ENCODE measurements around the gene SEPTIN10.

SEPTIN10 gene

DNA sequence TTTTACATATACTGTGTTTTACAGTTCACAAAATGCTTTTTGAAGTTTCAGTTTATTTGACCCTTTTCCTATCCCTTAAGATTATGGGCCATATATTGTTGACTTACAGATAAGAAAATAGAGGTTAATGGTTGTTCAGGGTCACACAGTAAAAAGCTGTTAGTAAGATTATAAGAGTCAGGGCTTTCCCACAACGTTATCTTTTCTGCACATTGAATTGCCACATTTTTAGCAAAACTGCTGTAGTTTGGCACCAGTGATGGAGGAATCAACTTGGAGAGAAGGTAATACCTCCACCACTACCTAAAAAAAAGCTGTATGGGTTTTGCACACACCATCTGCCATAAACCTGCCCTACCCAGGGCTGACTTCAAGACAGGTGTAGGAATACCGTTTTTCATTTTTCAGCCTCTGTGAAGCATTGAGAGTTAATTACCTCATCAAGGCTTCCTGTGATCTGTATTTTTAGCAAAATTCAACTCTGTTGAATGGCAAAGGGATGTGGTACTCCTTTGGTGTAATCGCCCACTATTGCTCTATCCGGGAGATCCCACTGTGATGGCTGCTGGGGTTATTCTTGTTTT lies 5.4 kb upstream of the SEPTIN10 start:
- Histone ChIP-seq H3K4me3 (ENCODE audit: low read depth in 1 of 5, low read length in 5 of 5) (no peak overlapping the region), H3K27ac (ENCODE audit: low read depth, low read length) (no peak overlapping the region), H3K9me3 (ENCODE audit: control insufficient read depth in 5 of 5, low read length in 5 of 5) (no peaks in the 10 kb centered on the region), H3K4me1 (ENCODE audit: control insufficient read depth in 5 of 5, insufficient read depth in 5 of 5, low read length in 5 of 5) (peaks cover 0 to 21% (median 18%) of the 10 kb centered on the region in 5 donors), H3K9ac (ENCODE audit: low read length in 5 of 5) (no peak overlapping the region), H3K27me3 (ENCODE audit: control insufficient read depth in 5 of 5, insufficient read depth in 4 of 5, low read length in 5 of 5) (no peaks in the 10 kb centered on the region), H3K36me3 (ENCODE audit: control insufficient read depth in 5 of 5, insufficient read depth in 5 of 5, low read length in 5 of 5) (no peaks in the 10 kb centered on the region)

GRCh38 chr2:109616184-109616583 lies 2.4 kb upstream of the SEPTIN10 start:
- peaks cover 0 to 37% (median 35%) of the 10 kb centered on the region in 5 donors for H3K4me1 ChIP-seq (ENCODE audit: control insufficient read depth in 5 of 5, insufficient read depth in 5 of 5, low read length in 5 of 5)
- no peak overlapping the region for H3K9ac ChIP-seq (ENCODE audit: low read length in 5 of 5)
- no peaks in the 10 kb centered on the region for H3K36me3 ChIP-seq (ENCODE audit: control insufficient read depth in 5 of 5, insufficient read depth in 5 of 5, low read length in 5 of 5)
- H3K9me3 ChIP-seq (ENCODE audit: control insufficient read depth in 5 of 5, low read length in 5 of 5) = no peaks in the 10 kb centered on the region
- no peaks in the 10 kb centered on the region for H3K27me3 ChIP-seq (ENCODE audit: control insufficient read depth in 5 of 5, insufficient read depth in 4 of 5, low read length in 5 of 5)
- H3K27ac ChIP-seq (ENCODE audit: low read depth, low read length) = no peak overlapping the region
- H3K4me3 ChIP-seq (ENCODE audit: low read depth in 1 of 5, low read length in 5 of 5) = peak overlapping the region in 4 of 5 donors; percentile 13 to 87 (median 64)

- peak overlapping the region in 1 of 5 donors; percentile 77 for H3K9ac ChIP-seq (ENCODE audit: low read length in 5 of 5)
- no peaks in the 10 kb centered on the region for H3K9me3 ChIP-seq (ENCODE audit: control insufficient read depth in 5 of 5, low read length in 5 of 5)
- no peaks in the 10 kb centered on the region for H3K36me3 ChIP-seq (ENCODE audit: control insufficient read depth in 5 of 5, insufficient read depth in 5 of 5, low read length in 5 of 5)
- peak overlapping the region; percentile 53 to 87 (median 75) for H3K4me3 ChIP-seq (ENCODE audit: low read depth in 1 of 5, low read length in 5 of 5)
- H3K27me3 ChIP-seq (ENCODE audit: control insufficient read depth in 5 of 5, insufficient read depth in 4 of 5, low read length in 5 of 5) = no peaks in the 10 kb centered on the region
- peaks cover 0 to 37% (median 35%) of the 10 kb centered on the region in 5 donors for H3K4me1 ChIP-seq (ENCODE audit: control insufficient read depth in 5 of 5, insufficient read depth in 5 of 5, low read length in 5 of 5)
- H3K27ac ChIP-seq (ENCODE audit: low read depth, low read length) = no peak overlapping the region
These were observed 1.9 kb upstream of the SEPTIN10 start for GRCh38 chr2:109615637-109616144.

- Histone ChIP-seq H3K27me3 (ENCODE audit: control insufficient read depth in 5 of 5, insufficient read depth in 4 of 5, low read length in 5 of 5) (no peaks in the 10 kb centered on the region), H3K4me1 (ENCODE audit: control insufficient read depth in 5 of 5, insufficient read depth in 5 of 5, low read length in 5 of 5) (peaks cover 0 to 37% (median 35%) of the 10 kb centered on the region in 5 donors)
These were observed 1.2 kb upstream of the SEPTIN10 start for GRCh38 chr2:109614715-109615636.

DNA sequence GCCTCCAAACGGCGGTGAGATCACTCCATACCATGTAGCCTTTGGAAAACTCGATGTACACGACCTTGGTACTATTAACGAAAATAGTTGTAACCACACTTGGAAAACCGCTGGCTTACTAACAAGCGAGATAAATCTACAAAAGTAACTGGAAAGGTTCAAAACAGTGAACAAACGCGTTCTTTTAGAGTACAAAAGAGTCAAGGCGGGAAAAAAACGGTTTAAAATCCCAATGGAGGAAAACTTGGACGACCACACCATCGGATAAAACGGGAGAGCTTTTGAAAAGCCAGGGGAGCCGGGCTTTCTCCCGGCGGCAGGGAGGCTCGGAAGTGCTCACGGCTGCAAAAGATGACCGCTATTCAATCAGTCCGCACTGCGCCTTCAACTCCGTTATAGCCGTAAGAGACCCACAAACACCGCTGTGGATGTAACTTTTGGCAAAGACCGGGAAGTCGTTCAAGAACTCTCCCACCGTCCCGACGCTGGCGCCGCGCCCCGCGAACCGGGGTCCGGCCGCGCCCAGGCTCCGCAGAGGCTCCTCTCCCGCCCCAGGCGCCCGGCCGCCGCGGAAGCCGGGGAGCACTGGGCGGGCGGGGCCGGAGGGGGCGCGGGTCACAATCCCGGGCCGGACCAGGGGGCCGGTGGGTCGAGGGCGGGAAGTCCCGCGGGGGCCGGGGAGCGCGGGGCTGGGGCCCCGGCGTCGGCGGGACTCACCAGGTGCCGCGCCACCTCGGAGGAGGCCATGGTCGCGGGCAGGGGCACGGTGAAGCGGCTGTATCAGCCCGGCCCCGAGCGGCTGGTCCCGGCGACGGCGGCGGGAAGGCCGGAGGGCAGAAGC lies 465 bp downstream of the SEPTIN10 start:
- peaks cover 0 to 42% (median 40%) of the 10 kb centered on the region in 5 donors for H3K4me1 ChIP-seq (ENCODE audit: control insufficient read depth in 5 of 5, insufficient read depth in 5 of 5, low read length in 5 of 5)
- H3K9ac ChIP-seq (ENCODE audit: low read length in 5 of 5) = peak overlapping the region; percentile 32 to 94 (median 90)
- H3K9me3 ChIP-seq (ENCODE audit: control insufficient read depth in 5 of 5, low read length in 5 of 5) = no peaks in the 10 kb centered on the region
- peak overlapping the region; percentile 75 to 89 (median 85) for H3K4me3 ChIP-seq (ENCODE audit: low read depth in 1 of 5, low read length in 5 of 5)
- no peaks in the 10 kb centered on the region for H3K27me3 ChIP-seq (ENCODE audit: control insufficient read depth in 5 of 5, insufficient read depth in 4 of 5, low read length in 5 of 5)
- no peaks in the 10 kb centered on the region for H3K36me3 ChIP-seq (ENCODE audit: control insufficient read depth in 5 of 5, insufficient read depth in 5 of 5, low read length in 5 of 5)
- H3K27ac ChIP-seq (ENCODE audit: low read depth, low read length) = peak overlapping the region; percentile 84

More at GRCh38 chr2:109614715-109615636, 1.2 kb upstream of the SEPTIN10 start:
- H3K36me3 ChIP-seq (ENCODE audit: control insufficient read depth in 5 of 5, insufficient read depth in 5 of 5, low read length in 5 of 5) = no peaks in the 10 kb centered on the region
- peak overlapping the region; percentile 84 for H3K27ac ChIP-seq (ENCODE audit: low read depth, low read length)
- peak overlapping the region in 4 of 5 donors; percentile 37 to 78 (median 76) for H3K9ac ChIP-seq (ENCODE audit: low read length in 5 of 5)
- H3K4me3 ChIP-seq (ENCODE audit: low read depth in 1 of 5, low read length in 5 of 5) = peak overlapping the region in 4 of 5 donors; percentile 64 to 87 (median 80)
- no peaks in the 10 kb centered on the region for H3K9me3 ChIP-seq (ENCODE audit: control insufficient read depth in 5 of 5, low read length in 5 of 5)

- Histone ChIP-seq H3K9me3 (ENCODE audit: control insufficient read depth in 5 of 5, low read length in 5 of 5) (no peaks in the 10 kb centered on the region), H3K4me1 (ENCODE audit: control insufficient read depth in 5 of 5, insufficient read depth in 5 of 5, low read length in 5 of 5) (peaks cover 3 to 49% (median 41%) of the 10 kb centered on the region in 5 donors), H3K4me3 (ENCODE audit: low read depth in 1 of 5, low read length in 5 of 5) (no peak overlapping the region), H3K9ac (ENCODE audit: low read length in 5 of 5) (no peak overlapping the region), H3K36me3 (ENCODE audit: control insufficient read depth in 5 of 5, insufficient read depth in 5 of 5, low read length in 5 of 5) (no peaks in the 10 kb centered on the region), H3K27ac (ENCODE audit: low read depth, low read length) (peak overlapping the region; percentile 84), H3K27me3 (ENCODE audit: control insufficient read depth in 5 of 5, insufficient read depth in 4 of 5, low read length in 5 of 5) (no peaks in the 10 kb centered on the region)
These were observed 2.2 kb downstream of the SEPTIN10 start for GRCh38 chr2:109611467-109612095.

DNA sequence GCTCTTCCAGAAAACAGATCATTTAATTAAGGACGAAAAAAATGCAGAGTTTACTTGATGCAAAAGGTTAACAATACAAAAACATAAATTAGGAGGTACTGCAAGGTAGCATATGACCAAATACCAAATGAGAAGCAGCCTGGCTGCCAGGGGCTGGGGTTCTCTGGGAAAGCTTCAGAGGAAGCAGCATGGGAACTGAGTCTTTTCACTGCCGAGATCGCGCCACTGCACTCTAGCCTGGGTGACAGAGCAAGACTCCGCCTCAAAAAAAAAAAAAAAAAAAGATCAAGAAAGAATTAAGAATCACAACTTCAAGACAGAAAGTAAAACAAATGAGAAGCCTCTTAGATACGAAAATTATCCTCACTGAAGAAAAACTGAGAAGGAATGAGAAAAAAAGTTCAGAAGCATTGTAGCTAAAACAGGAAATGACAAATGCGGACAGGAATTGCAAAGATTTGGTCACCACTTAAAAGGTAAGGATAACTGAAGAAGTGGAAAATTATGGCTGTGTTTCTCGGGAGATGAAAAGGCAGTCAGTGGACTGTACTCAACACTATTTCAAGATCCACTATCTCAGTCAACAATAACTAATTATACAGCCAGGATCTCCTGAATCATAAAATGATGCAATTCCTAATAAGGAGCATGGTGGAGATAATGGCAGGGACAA lies 4.3 kb downstream of the SEPTIN10 start:
- peak overlapping the region in 2 of 5 donors; percentile 25 to 45 for H3K4me3 ChIP-seq (ENCODE audit: low read depth in 1 of 5, low read length in 5 of 5)

GRCh38 chr2:109607766-109608165 lies 6.0 kb downstream of the SEPTIN10 start:
- Histone ChIP-seq H3K9me3 (ENCODE audit: control insufficient read depth in 5 of 5, low read length in 5 of 5) (no peaks in the 10 kb centered on the region), H3K27ac (ENCODE audit: low read depth, low read length) (no peak overlapping the region), H3K27me3 (ENCODE audit: control insufficient read depth in 5 of 5, insufficient read depth in 4 of 5, low read length in 5 of 5) (no peaks in the 10 kb centered on the region), H3K36me3 (ENCODE audit: control insufficient read depth in 5 of 5, insufficient read depth in 5 of 5, low read length in 5 of 5) (no peaks in the 10 kb centered on the region), H3K9ac (ENCODE audit: low read length in 5 of 5) (peak overlapping the region in 1 of 5 donors; percentile 3), H3K4me3 (ENCODE audit: low read depth in 1 of 5, low read length in 5 of 5) (no peak overlapping the region), H3K4me1 (ENCODE audit: control insufficient read depth in 5 of 5, insufficient read depth in 5 of 5, low read length in 5 of 5) (peaks cover 3 to 33% (median 21%) of the 10 kb centered on the region in 5 donors)

More for the DNA sequence above, 4.3 kb downstream of the SEPTIN10 start:
- Histone ChIP-seq H3K9me3 (ENCODE audit: control insufficient read depth in 5 of 5, low read length in 5 of 5) (no peaks in the 10 kb centered on the region), H3K27ac (ENCODE audit: low read depth, low read length) (peak overlapping the region; percentile 19), H3K27me3 (ENCODE audit: control insufficient read depth in 5 of 5, insufficient read depth in 4 of 5, low read length in 5 of 5) (no peaks in the 10 kb centered on the region), H3K9ac (ENCODE audit: low read length in 5 of 5) (peak overlapping the region in 1 of 5 donors; percentile 9), H3K36me3 (ENCODE audit: control insufficient read depth in 5 of 5, insufficient read depth in 5 of 5, low read length in 5 of 5) (no peaks in the 10 kb centered on the region), H3K4me1 (ENCODE audit: control insufficient read depth in 5 of 5, insufficient read depth in 5 of 5, low read length in 5 of 5) (peaks cover 3 to 35% (median 23%) of the 10 kb centered on the region in 5 donors)

- no peaks in the 10 kb centered on the region for H3K36me3 ChIP-seq (ENCODE audit: control insufficient read depth in 5 of 5, insufficient read depth in 5 of 5, low read length in 5 of 5)
- no peaks in the 10 kb centered on the region for H3K27me3 ChIP-seq (ENCODE audit: control insufficient read depth in 5 of 5, insufficient read depth in 4 of 5, low read length in 5 of 5)
- peaks cover 3 to 27% (median 18%) of the 10 kb centered on the region in 5 donors for H3K4me1 ChIP-seq (ENCODE audit: control insufficient read depth in 5 of 5, insufficient read depth in 5 of 5, low read length in 5 of 5)
- no peak overlapping the region for H3K4me3 ChIP-seq (ENCODE audit: low read depth in 1 of 5, low read length in 5 of 5)
- no peak overlapping the region for H3K27ac ChIP-seq (ENCODE audit: low read depth, low read length)
- no peaks in the 10 kb centered on the region for H3K9me3 ChIP-seq (ENCODE audit: control insufficient read depth in 5 of 5, low read length in 5 of 5)
- H3K9ac ChIP-seq (ENCODE audit: low read length in 5 of 5) = no peak overlapping the region
These were observed 9.2 kb downstream of the SEPTIN10 start for GRCh38 chr2:109604597-109604996.
